Measurements from ENCODE around the gene XKR8.

DNA sequence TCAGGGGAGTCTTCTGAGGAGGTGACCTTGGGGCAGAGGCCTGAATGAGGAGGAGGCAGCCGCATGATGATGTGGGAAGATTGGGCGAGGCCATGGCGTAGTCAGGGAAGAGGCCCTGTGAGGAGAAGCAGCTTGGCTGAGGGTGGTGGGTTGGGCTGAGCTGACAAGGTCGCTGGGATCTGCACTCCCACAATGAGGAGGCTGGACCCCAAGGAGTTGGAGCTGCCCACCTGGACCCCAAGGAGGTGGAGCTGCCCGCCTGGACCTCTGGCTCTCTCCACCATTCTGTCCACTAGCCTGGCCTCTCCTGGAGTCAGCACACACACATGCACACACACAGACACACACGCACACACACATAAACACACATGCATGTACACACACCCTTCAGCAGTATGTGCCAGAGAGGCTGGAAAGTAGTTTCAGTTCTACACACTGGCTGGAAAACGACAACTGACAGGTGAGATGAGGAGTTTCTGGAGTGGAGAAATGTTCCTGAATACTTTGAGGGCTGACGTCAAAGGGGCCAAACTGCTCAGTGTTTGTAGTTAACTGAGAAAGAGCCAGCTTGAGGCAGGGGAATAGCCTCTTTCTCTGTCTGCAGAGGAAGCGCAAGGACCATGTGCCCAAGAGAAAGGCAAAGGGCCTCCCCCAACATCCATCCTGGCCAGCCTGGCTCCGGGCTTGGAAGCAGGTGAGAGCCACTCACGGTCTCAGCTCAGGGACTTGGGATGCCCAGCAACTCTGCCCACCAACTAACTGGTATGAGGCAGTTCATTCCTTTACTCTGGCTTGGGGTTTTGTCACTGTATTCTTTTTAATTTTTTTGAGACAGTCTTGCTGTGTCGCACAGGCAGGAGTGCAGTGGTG lies 17.9 kb upstream of the XKR8 start:
- TF ChIP-seq CEBPB (IDR thresholded peaks at IDR 0.05; ENCODE audit: low read depth, low read length) (no peak), CTCF (conservative IDR thresholded peaks at IDR 0.05; ENCODE audit: low read depth, low read length) (no peak), USF2 (IDR thresholded peaks at IDR 0.05; ENCODE audit: low read depth, low read length) (no peak), POLR2A (IDR thresholded peaks at IDR 0.05; ENCODE audit: low read depth, low read length) (no peak), NFE2L2 (IDR thresholded peaks at IDR 0.05; ENCODE audit: low read depth, low read length) (no peak), RCOR1 (IDR thresholded peaks at IDR 0.05; ENCODE audit: insufficient replicate concordance, low read length) (no peak), MXI1 (IDR thresholded peaks at IDR 0.05; ENCODE audit: borderline replicate concordance, low read depth, low read length) (no peak), RAD21 (IDR thresholded peaks at IDR 0.05; ENCODE audit: low read length) (no peak), MAFK (IDR thresholded peaks at IDR 0.05; ENCODE audit: low read depth, low read length) (no peak), RFX5 (IDR thresholded peaks at IDR 0.05; ENCODE audit: low read depth, low read length) (no peak), MAZ (IDR thresholded peaks at IDR 0.05; ENCODE audit: borderline replicate concordance, low read depth, low read length) (no peak), SMC3 (IDR thresholded peaks at IDR 0.05; ENCODE audit: low read depth, low read length) (no peak), BHLHE40 (IDR thresholded peaks at IDR 0.05; ENCODE audit: low read depth, low read length) (no peak), FOS (IDR thresholded peaks at IDR 0.05; ENCODE audit: low read depth, low read length) (no peak)

All from IMR-90 (cell line).